ENCODE data around the gene EPX. TPM values are rescaled to one million over a fixed set of nuclear protein-coding genes. Genes with fewer than 3 reads are reported as not detected.

The EPX gene
- polyA plus RNA-seq, 1 donor (not counting 4 experiments of a cell fraction or from before 2014, with no cell fraction given): not detected

- dilution Hi-C loops (cut with MboI; ENCODE audit: extremely low pct_ligation_motif_present, low sequenced_read_pairs): no loop called here
- Histone ChIP-seq H3K79me2 (ENCODE audit: control insufficient read depth, insufficient read depth, low read length) (no peaks in the 10 kb centered on the region), H3K36me3 (ENCODE audit: control insufficient read depth in 2 of 2, extremely low read depth in 1 of 2, insufficient read depth in 2 of 2, low read length in 2 of 2) (no peaks in the 10 kb centered on the region), H3K27me3 (ENCODE audit: control insufficient read depth, extremely low read depth, insufficient read depth, low read length) (peaks cover 37% of the 10 kb centered on the region), H3K4me1 (ENCODE audit: control insufficient read depth, extremely low read depth, insufficient read depth, low read length) (peaks cover 5% of the 10 kb centered on the region), H3K9ac (ENCODE audit: control insufficient read depth, extremely low read depth, insufficient read depth, low read length) (no peak overlapping the region), H3K4me2 (ENCODE audit: control insufficient read depth, extremely low read depth, insufficient read depth, low read depth, low read length) (no peak overlapping the region), H2AFZ (ENCODE audit: control insufficient read depth, low read length) (no peak overlapping the region), H4K20me1 (ENCODE audit: control insufficient read depth, extremely low read depth, insufficient read depth, low read length) (no peaks in the 10 kb centered on the region), H3K4me3 (ENCODE audit: control insufficient read depth in 2 of 3, extremely low read depth in 1 of 3, insufficient read depth in 2 of 3, low read depth in 1 of 3, low read length in 3 of 3) (no peak overlapping the region), H3K9me1 (ENCODE audit: control insufficient read depth, extremely low read depth, insufficient read depth, low read length) (no peaks in the 10 kb centered on the region), H3K27ac (ENCODE audit: control insufficient read depth, insufficient read depth, low read length) (no peak overlapping the region), H3K9me3 (ENCODE audit: control insufficient read depth, low read depth, low read length) (no peaks in the 10 kb centered on the region)
- FAIRE-seq: no peak
- TF ChIP-seq EZH2 (IDR thresholded peaks at IDR 0.05; ENCODE audit: low read length) (no peak), CTCF (optimal IDR thresholded peaks at IDR 0.05 in 1 of 3, IDR thresholded peaks at IDR 0.05 in 1 of 3, conservative IDR thresholded peaks at IDR 0.05 in 1 of 3; ENCODE audit: extremely low read depth in 1 of 3, insufficient read depth in 2 of 3, low read length in 3 of 3) (no peak)
- no peak for DNase-seq (ENCODE audit: low read depth, low spot score)
These were observed 59.6 kb downstream of the EPX start for GRCh38 chr17:58252141-58252540.

GRCh38 chr17:58253082-58253481 lies 60.6 kb downstream of the EPX start:
- Histone ChIP-seq H4K20me1 (ENCODE audit: control insufficient read depth, extremely low read depth, insufficient read depth, low read length) (no peaks in the 10 kb centered on the region), H3K9ac (ENCODE audit: control insufficient read depth, extremely low read depth, insufficient read depth, low read length) (no peak overlapping the region), H3K4me1 (ENCODE audit: control insufficient read depth, extremely low read depth, insufficient read depth, low read length) (peaks cover 5% of the 10 kb centered on the region), H3K4me3 (ENCODE audit: control insufficient read depth in 2 of 3, extremely low read depth in 1 of 3, insufficient read depth in 2 of 3, low read depth in 1 of 3, low read length in 3 of 3) (no peak overlapping the region), H3K9me1 (ENCODE audit: control insufficient read depth, extremely low read depth, insufficient read depth, low read length) (no peaks in the 10 kb centered on the region), H3K79me2 (ENCODE audit: control insufficient read depth, insufficient read depth, low read length) (no peaks in the 10 kb centered on the region), H3K9me3 (ENCODE audit: control insufficient read depth, low read depth, low read length) (no peaks in the 10 kb centered on the region), H3K4me2 (ENCODE audit: control insufficient read depth, extremely low read depth, insufficient read depth, low read depth, low read length) (no peak overlapping the region), H2AFZ (ENCODE audit: control insufficient read depth, low read length) (no peak overlapping the region), H3K27me3 (ENCODE audit: control insufficient read depth, extremely low read depth, insufficient read depth, low read length) (peaks cover 32% of the 10 kb centered on the region), H3K36me3 (ENCODE audit: control insufficient read depth in 2 of 2, extremely low read depth in 1 of 2, insufficient read depth in 2 of 2, low read length in 2 of 2) (no peaks in the 10 kb centered on the region), H3K27ac (ENCODE audit: control insufficient read depth, insufficient read depth, low read length) (no peak overlapping the region)
- DNase-seq (ENCODE audit: low read depth, low spot score) (no peak), FAIRE-seq (no peak)
- TF ChIP-seq EZH2 (IDR thresholded peaks at IDR 0.05; ENCODE audit: low read length) (no peak), CTCF (optimal IDR thresholded peaks at IDR 0.05 in 1 of 3, IDR thresholded peaks at IDR 0.05 in 1 of 3, conservative IDR thresholded peaks at IDR 0.05 in 1 of 3; ENCODE audit: extremely low read depth in 1 of 3, insufficient read depth in 2 of 3, low read length in 3 of 3) (no peak)
- dilution Hi-C loops (cut with MboI; ENCODE audit: extremely low pct_ligation_motif_present, low sequenced_read_pairs): no loop called here

Other genes with a start within 250 kb of the EPX start
- gene CUEDC1, start 237.3 kb upstream of the EPX start, polyA plus RNA-seq: 12.9 to 18.7 TPM (median 14.4 TPM) in 3 replicates
- gene VEZF1, start 204.5 kb upstream of the EPX start, polyA plus RNA-seq: 13.7 to 25.3 TPM (median 22.8 TPM) in 3 replicates
- gene SRSF1, start 185.5 kb upstream of the EPX start, polyA plus RNA-seq: 149 to 272 TPM (median 167 TPM) in 3 replicates
- gene DYNLL2, start 109.3 kb upstream of the EPX start, polyA plus RNA-seq: 12.8 to 21.5 TPM (median 18.0 TPM) in 3 replicates
- not detected in 3 replicates for gene OR4D1, start 44.3 kb upstream of the EPX start, polyA plus RNA-seq
- not detected in 3 replicates for gene OR4D2, start 25.7 kb upstream of the EPX start, polyA plus RNA-seq
- 11.2 to 12.2 TPM (median 12.0 TPM) in 3 replicates for gene MKS1, start 26.5 kb downstream of the EPX start, polyA plus RNA-seq
- gene LPO, start 45.9 kb downstream of the EPX start, polyA plus RNA-seq: not detected in 3 replicates
- gene MPO, start 88.2 kb downstream of the EPX start, polyA plus RNA-seq: not detected in 3 replicates
- 0.02 to 0.10 TPM (median 0.04 TPM) in 3 replicates for gene TSPOAP1, start 136.1 kb downstream of the EPX start, polyA plus RNA-seq
- 107 to 206 TPM (median 161 TPM) in 3 replicates for gene SUPT4H1, start 159.5 kb downstream of the EPX start, polyA plus RNA-seq
- 5.3 to 16.4 TPM (median 15.0 TPM) in 3 replicates for gene RNF43, start 224.8 kb downstream of the EPX start, polyA plus RNA-seq

All from keratinocyte (primary cell).